Measurements from ENCODE around the gene DHX8.
"Not testable (repeated sequence)": the region's sequence is repeated elsewhere in the genome, so short reads cannot be mapped to it uniquely, and the experiment has no call there.

The DHX8 gene

GRCh38 chr17:43483674-43484551 lies at the start of gene DHX8:
Gene DHX8 (plus strand): TSS chr17:43483975. CDS start chr17:43484038, 63 bp downstream.
- peak; percentile 99 for DNase-seq

DNA sequence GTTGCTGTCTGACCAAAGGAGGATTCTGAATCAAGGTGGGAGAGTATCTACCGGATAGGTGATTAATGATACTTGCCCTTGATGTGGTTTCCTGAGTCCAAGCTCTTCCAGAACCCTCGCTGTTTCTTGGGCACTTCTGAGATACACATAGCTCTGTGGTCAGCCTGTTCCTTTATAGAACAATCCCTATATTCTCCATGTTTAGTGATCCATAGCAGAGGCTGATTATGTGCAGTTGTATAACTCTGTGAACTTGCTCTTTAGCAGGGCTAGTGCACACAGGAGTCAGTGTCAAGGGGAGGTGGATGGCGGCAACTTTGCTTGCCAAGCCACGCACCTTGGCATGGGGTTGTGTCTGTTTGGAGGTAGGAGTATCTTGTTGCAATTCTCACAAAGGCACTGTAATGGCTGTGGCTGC lies 48.9 kb upstream of the DHX8 start:
- no peak for DNase-seq

- DNase-seq: no peak
Observed at GRCh38 chr17:43437756-43438155, 46.0 kb upstream of the DHX8 start.

DNA sequence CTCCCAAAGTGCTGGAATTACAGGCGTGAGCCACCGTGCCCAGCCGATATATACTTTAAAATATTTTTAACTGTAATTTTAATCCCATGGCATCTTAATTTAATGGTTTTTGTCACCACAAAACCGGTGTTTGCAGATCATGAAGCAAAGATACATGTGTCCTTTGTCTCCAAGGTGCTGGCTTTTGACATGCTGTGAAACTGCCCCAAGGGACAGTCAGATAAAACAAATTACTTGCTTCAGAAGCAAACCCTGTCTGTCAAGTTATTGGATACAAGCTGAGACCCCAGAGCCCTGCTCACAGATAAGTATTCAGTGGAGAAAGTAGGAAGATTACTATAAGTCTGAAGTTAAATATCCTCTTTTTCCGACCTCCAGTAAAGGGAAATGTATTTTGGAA lies 45.1 kb upstream of the DHX8 start:
- DNase-seq: no peak

- DNase-seq: no peak
Observed at GRCh38 chr17:43439041-43439440, 44.7 kb upstream of the DHX8 start.

DNA sequence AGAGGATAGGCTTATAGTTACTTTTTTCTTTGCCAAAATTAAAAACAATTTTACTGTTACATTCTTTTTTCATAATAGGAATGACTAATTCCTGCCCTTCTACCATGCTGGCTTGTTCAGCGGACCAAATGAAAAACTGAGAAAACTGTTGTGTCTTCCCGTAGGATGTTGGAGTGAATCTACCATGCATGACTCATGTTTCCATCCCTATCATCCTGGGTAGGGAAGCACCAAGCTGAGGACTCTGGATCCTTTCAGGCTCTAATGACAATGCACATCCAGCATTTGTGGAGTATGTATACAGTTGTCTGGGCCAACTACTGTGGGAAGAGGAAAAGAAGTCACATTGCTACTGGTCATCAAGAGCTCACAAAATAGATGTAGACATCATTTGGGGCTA lies 41.1 kb upstream of the DHX8 start:
- DNase-seq: peak; percentile 57

DNA sequence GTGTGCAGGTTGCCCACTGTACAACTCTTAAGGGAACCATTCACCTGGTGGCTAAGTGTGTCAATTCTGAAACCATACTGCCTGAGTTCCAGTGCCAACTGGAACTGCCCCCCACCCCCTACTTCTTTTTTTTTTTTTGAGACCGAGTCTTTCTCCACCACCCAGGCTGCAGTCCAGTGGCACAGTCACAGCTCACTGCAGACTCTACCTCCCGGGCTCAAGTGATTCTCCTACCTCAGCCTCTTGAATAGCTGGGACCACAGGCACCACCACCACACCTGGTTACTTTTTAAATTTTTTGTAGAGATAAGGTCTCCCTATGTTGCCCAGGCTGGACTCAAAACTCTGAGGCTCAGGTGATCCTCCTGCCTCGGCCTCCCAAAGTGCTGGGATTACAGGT lies 40.4 kb upstream of the DHX8 start:
- DNase-seq: no peak

GRCh38 chr17:43444223-43445008 lies 39.4 kb upstream of the DHX8 start:
- no peak for DNase-seq

DNA sequence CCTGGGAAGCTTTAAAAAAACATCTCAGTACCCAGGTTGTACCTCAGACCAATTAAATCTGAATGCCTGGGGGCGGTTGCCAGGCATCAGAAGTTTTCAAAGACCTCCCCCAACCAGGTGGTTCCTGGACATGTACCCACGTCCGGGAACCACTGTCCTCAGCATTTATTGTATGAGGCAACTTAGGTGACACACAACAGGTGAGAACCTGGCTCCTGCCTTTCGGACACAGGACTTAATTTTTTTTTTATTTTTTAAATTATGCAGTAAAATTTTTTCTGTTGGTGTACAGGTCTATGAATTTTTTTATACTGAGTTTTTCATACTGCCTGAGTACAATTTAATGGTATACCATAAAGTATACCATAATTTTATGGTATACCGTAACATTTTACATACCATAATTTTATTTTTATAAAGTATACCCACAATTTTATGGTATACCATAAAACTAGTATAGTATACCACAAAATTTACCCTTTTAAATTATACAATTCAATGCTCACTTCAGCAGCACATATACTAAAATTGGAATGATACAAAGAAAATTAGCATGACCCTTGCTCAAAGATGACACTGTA lies 38.7 kb upstream of the DHX8 start:
- DNase-seq: no peak

GRCh38 chr17:43446773-43447172 lies 37.0 kb upstream of the DHX8 start:
- no peak for DNase-seq

- no peak for DNase-seq
Observed at GRCh38 chr17:43448720-43449469, 34.9 kb upstream of the DHX8 start.

DNA sequence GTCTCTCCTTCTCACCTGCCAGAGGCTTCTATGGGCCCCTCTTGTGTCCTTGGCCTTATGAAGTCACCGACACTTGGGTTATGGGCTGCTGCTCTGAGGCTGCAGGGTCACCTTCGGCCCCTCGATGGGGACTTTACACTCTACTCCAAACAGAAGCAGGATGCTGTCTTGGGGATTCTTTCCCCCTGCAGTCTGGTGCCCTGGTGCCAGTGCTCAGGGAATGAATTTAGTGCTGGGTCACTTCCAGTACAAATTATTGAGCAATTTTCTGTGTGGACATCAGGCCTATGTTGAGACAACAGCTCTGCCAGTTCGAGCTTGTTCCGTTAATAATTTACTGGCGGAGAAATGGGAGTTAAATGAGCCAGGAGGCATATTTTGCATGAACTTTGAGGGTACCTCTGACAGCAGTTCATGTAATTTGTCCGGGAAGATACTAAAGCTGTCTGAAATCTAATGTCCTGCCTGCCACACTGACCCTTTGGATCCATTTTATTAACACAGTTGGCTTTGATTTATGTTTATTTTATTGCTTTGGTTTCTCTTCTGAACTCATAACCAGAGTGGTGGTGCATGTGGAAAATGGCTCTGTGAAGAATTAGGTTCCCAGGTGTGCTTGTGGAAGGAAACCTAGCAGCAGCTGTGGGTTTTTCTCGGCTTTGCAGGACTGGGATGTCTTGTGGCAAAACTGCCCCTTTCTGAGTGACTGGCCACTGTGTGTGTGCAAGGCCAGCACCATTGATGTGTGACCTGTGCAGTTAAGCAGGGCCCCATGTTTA lies 34.1 kb upstream of the DHX8 start:
- DNase-seq: no peak

DNA sequence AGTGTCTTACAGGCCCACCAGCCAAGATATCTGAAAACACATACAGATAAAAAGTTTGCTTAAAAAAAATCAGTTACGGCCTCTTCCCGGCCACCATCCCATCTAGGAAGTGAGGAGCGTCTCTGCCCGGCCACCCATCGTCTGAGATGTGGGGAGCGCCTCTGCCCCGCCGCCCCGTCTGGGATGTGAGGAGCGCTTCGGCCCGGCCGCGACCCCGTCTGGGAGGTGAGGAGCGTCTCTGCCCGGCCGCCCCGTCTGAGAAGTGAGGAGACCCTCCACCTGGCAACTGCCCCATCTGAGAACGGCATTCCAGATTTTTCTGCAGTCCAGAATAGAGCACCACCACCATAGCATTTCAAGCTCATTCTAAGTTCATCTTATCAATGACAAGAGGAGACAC lies 33.0 kb upstream of the DHX8 start:
- DNase-seq: not testable (repeated sequence)

DNA sequence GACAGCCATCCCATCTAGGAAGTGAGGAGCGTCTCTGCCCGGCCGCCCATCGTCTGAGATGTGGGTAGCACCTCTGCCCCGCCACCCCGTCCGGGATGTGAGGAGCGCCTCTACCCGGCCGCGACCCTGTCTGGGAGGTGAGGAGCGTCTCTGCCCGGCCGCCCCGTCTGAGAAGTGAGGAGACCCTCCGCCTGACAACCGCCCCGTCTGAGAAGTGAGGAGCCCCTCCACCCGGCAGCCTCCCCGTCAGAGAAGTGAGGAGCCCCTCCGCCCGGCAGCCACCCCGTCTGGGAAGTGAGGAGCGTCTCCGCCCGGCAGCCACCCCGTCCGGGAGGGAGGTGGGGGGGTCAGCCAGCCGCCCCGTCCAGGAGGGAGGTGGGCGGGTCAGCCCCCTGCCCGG lies 32.0 kb upstream of the DHX8 start:
- not testable (repeated sequence) for DNase-seq

DNA sequence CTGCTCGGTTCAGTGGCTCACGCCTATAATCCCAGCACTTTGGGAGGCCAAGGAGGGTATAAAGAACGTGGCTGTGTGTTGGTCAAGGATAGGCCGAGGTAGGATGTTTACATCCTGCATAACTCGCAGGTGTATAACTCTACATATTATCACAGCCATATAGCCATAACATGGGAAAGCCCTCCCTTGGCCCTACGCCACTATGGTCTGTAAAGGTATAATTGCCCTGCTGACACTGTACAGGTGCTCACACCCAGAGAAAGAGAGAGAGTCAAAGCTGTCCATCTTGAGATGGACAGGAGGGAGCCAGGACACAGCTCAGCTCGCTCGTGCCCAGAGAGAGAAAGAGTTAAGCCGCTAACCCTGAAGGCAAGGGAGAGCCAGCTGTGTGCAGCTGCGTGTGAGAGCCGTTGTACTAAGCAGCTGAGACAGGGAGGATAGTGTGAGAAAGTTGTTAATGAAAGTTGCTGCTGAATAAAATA lies 30.4 kb upstream of the DHX8 start:
- no peak for DNase-seq

DNA sequence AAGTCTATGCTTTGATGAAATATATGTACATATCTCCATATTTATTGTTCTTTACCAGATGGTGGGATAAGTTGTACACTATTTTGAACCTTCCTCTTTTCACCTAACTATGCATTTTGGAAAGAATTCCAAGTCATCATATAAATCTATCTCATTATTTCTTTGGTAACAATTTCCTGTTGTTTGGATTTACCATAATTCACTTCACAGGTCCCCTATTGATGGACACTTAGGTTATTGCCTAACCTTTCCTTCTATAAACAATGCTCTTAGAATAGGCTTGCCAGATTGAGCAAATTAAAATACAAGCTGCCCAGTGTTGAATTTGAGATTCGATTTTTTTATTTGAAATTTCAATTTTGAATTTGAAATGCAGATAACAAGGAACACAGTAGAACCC lies 28.9 kb upstream of the DHX8 start:
- DNase-seq: no peak

DNA sequence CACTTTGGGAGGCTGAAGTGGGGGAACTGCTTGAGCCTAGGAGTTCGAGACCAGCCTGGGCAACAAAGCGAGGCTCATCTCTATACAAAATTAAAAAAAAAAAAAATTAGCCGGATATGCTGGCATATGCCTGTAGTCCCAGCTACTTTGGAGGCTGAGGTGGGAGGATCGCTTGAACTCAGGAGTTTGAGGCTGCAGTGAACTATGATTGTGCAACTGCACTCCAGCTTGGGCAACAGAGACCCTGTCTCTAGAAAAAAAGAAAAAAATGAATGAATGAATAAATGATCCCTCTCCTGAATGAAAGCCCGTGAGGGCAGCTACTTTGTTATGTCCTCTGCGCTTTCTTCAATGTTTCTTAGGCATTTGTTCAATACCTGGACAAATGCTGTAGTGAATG lies 27.7 kb upstream of the DHX8 start:
- DNase-seq: no peak

GRCh38 chr17:43456661-43457361 lies 27.0 kb upstream of the DHX8 start:
- peak; percentile 39 for DNase-seq

- peak; percentile 12 for DNase-seq
Observed at GRCh38 chr17:43457362-43457692, 26.4 kb upstream of the DHX8 start.

DNA sequence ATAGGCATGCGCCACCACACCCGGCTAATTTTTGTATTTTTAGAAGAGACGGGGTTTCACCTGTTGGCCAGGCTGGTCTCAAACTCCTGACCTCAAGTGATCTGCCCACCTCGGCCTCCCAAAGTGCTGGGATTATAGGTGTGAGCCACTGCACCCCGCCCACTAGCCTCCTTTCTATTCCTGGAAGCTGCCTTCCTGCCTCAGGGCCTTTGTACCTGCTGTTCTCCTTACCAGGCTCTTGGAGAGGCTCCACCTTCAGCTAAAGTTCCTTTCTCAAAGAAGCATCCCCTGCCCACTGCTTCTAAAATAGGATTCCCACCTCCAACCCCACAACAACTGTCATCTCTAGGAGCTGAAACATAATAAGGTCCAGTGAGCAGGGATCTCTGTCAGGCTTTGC lies 23.9 kb upstream of the DHX8 start:
- not testable (repeated sequence) for DNase-seq

DNA sequence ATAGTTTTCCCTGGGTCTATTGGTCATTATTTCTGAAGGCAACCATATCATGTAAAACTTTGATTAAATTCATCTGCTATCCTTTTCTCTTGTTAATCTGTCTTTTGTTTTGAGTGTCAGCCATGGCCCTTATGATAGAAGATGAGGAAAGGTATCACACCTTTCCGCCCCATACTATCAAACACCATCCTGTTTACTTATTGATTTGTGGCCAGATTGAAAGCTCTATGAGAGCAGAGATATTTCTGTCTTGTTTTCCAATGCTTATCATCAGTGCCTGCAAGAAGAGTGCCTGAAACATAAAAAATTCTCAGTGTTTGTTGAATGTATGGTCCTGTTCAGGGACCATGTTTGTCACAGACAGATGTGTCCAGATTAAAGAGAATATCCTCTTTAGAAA lies 22.6 kb upstream of the DHX8 start:
- no peak for DNase-seq

All from fibroblast of skin of right biceps (primary cell).